DOHH2 (cell line): ENCODE measurements around the gene BEST2.
A peak's percentile ranks its signal among the peaks of the same experiment; 100 is the strongest.

ENCODE experiments used
- H3F3A ChIP-seq: fragments of 200-600 bp; sonication (generic), shearing (Covaris generic); 2 replicates; pipeline ENCODE4 v1.6.0; 2016; ENCODE audit warnings: antibody characterized with exemption, mild to moderate bottlenecking; ENCODE audit not compliant: control insufficient read depth, insufficient read depth
- H3K27ac ChIP-seq: fragments of 200-600 bp; sonication (generic); 2 replicates; pipeline ENCODE4 v1.5.1; 2014; ENCODE audit warnings: low read depth, mild to moderate bottlenecking, low read length, moderate library complexity
- H3K27me3 ChIP-seq: fragments of 200-600 bp; sonication (generic); 2 replicates; pipeline ENCODE4 v1.6.1; 2014; ENCODE audit warnings: mild to moderate bottlenecking, low read length, mixed read lengths; ENCODE audit not compliant: control insufficient read depth
- H3K36me3 ChIP-seq: fragments of 200-600 bp; sonication (generic); 2 replicates; pipeline ENCODE4 v1.6.1; 2014; ENCODE audit warnings: mild to moderate bottlenecking, low read length, moderate library complexity, mixed read lengths; ENCODE audit not compliant: control insufficient read depth
- H3K4me1 ChIP-seq: fragments of 200-600 bp; sonication (generic); 2 replicates; pipeline ENCODE4 v1.6.1; 2014; ENCODE audit warnings: mild to moderate bottlenecking, low read length, mixed read lengths; ENCODE audit not compliant: control insufficient read depth
- H3K4me2 ChIP-seq: fragments of 200-600 bp; sonication (generic); 2 replicates; pipeline ENCODE4 v1.6.0; 2014; ENCODE audit warnings: mild to moderate bottlenecking, low read length, moderate library complexity
- H3K4me3 ChIP-seq: fragments of 200-600 bp; sonication (generic); 2 replicates; pipeline ENCODE4 v1.5.1; 2014; ENCODE audit warnings: mild to moderate bottlenecking, low read length, mixed read lengths
- H3K79me2 ChIP-seq: fragments of 200-600 bp; sonication (generic); 2 replicates; pipeline ENCODE4 v1.6.1; 2014; ENCODE audit warnings: mild to moderate bottlenecking, low read length, mixed read lengths; ENCODE audit not compliant: control insufficient read depth
- H3K9me2 ChIP-seq: fragments of 200-600 bp; sonication (generic); replicated peaks from 2 replicates; pipeline ENCODE4 v1.6.1; 2014; ENCODE audit warnings: mild to moderate bottlenecking, low read length, mixed read lengths; ENCODE audit not compliant: control insufficient read depth
- H3K9me3 ChIP-seq: fragments of 200-600 bp; sonication (generic); 2 replicates; pipeline ENCODE4 v1.6.1; 2014; ENCODE audit warnings: antibody characterized with exemption, low read length, mixed read lengths; ENCODE audit not compliant: control insufficient read depth, insufficient read depth
- H4K20me1 ChIP-seq: fragments of 200-600 bp; sonication (generic); 2 replicates; pipeline ENCODE4 v1.6.0; 2014; ENCODE audit warnings: low read depth, mild to moderate bottlenecking, antibody characterized with exemption, low read length, moderate library complexity; ENCODE audit not compliant: control insufficient read depth, insufficient read depth
- CTCF ChIP-seq: fragments of 200-600 bp; sonication (generic); IDR thresholded peaks from one replicate; pipeline ENCODE4 v1.5.1; 2014; ENCODE audit warnings: antibody characterized with exemption, mild to moderate bottlenecking, low read depth, low read length; ENCODE audit not compliant: poor library complexity, severe bottlenecking
- EZH2phosphoT487 ChIP-seq: fragments of 200-600 bp; sonication (generic); IDR thresholded peaks from 2 replicates; pipeline ENCODE4 v1.6.1; 2017; ENCODE audit warnings: borderline replicate concordance, mild to moderate bottlenecking, antibody characterized with exemption, low read length, moderate library complexity, mixed read lengths

BEST2 gene

GRCh38 chr19:12786952-12787351, 35.4 kb downstream of the BEST2 start:
- peak overlapping the region; percentile 75 for H3K27ac ChIP-seq
- no peaks in the 10 kb centered on the region for H3K27me3 ChIP-seq
- H3K9me2 ChIP-seq: no peaks in the 10 kb centered on the region
- TF ChIP-seq CTCF: no peak
- TF ChIP-seq EZH2phosphoT487: no peak
- H3K4me2 ChIP-seq: peak overlapping the region; percentile 93
- no peak overlapping the region for H3K4me3 ChIP-seq
- H3K36me3 ChIP-seq: no peaks in the 10 kb centered on the region
- no peaks in the 10 kb centered on the region for H4K20me1 ChIP-seq
- peaks cover 84% of the 10 kb centered on the region for H3K4me1 ChIP-seq
- no peaks in the 10 kb centered on the region for H3K9me3 ChIP-seq
- H3F3A ChIP-seq: peaks cover 47% of the 10 kb centered on the region
- peaks cover 15% of the 10 kb centered on the region for H3K79me2 ChIP-seq

GRCh38 chr19:12787458-12787857, 35.9 kb downstream of the BEST2 start:
- Histone ChIP-seq H3K9me3 (no peaks in the 10 kb centered on the region), H3K4me2 (no peak overlapping the region), H3F3A (peaks cover 43% of the 10 kb centered on the region), H3K27ac (no peak overlapping the region), H3K36me3 (no peaks in the 10 kb centered on the region), H3K27me3 (no peaks in the 10 kb centered on the region), H3K79me2 (peaks cover 20% of the 10 kb centered on the region), H3K4me3 (no peak overlapping the region), H3K9me2 (no peaks in the 10 kb centered on the region), H4K20me1 (no peaks in the 10 kb centered on the region), H3K4me1 (peaks cover 79% of the 10 kb centered on the region)
- TF ChIP-seq EZH2phosphoT487: no peak
- TF ChIP-seq CTCF: no peak

DNA sequence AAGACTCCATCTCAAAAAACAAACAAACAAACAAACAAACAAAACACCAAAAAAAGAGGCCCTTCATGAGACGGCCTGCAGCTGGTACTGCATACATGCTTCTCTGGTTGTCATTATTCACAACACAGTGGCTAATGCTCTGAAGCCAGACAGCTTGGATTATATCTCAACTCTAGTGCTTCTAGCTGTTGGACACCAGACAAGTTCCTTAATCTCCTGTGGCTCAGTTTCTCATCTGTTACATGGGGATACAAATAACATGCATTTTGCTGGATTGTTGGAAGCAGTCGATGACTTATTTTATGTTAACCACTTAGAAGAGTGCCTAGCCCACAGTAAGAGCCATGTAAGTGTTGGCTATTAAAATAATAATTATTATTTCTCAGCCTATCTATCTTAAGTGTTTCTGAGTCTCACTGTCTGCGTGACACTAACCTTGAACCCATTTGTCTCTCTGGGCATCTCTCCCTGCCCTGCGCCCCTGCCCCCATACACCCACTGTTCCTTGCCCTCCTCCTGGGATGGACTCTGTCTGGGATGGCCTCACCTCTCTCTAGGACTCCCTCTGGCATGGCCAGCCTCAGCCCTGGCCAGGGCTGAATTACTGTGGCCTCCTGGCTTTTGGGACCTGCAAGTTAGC, 36.6 kb downstream of the BEST2 start:
- Histone ChIP-seq H3K36me3 (peaks cover 6% of the 10 kb centered on the region; the same call in 1 of the 2 replicates), H3K27me3 (no peaks in the 10 kb centered on the region), H4K20me1 (no peaks in the 10 kb centered on the region), H3K9me3 (no peaks in the 10 kb centered on the region), H3K4me3 (peak overlapping the region; percentile 79), H3F3A (peaks cover 43% of the 10 kb centered on the region), H3K9me2 (no peaks in the 10 kb centered on the region), H3K4me2 (peak overlapping the region; percentile 93), H3K4me1 (peaks cover 72% of the 10 kb centered on the region), H3K27ac (peak overlapping the region; percentile 84), H3K79me2 (peaks cover 27% of the 10 kb centered on the region)
- no peak for TF ChIP-seq CTCF
